SK-N-SH (cell line): ENCODE data around the gene MYO16.

Experiments used
- CTCF ChIP-seq: fragments of 200-600 bp; sonication (generic); IDR thresholded peaks from 2 replicates; pipeline ENCODE4 v1.6.1; 2017; ENCODE audit warnings: antibody characterized with exemption, mild to moderate bottlenecking, moderate library complexity
- EP300 ChIP-seq, 2 experiments: IDR thresholded peaks; 2 replicates each; pipeline versions ENCODE4 v1.4.0 to v1.6.1; 2012; ENCODE audit warnings: borderline replicate concordance in 1 of 2, low read depth in 1 of 2, low read length in 1 of 2
- FOXM1 ChIP-seq: IDR thresholded peaks from 2 replicates; pipeline ENCODE4 v1.4.0; 2012; ENCODE audit warnings: low read depth, mild to moderate bottlenecking
- POLR2AphosphoS5 ChIP-seq: IDR thresholded peaks from 2 replicates; pipeline ENCODE4 v1.6.1; 2012; ENCODE audit warnings: low read depth, low read length
- SMC3 ChIP-seq: IDR thresholded peaks from 2 replicates; pipeline ENCODE4 v1.6.1; 2012; ENCODE audit warnings: low read depth, low read length, improper control_type of control experiment
- USF2 ChIP-seq: fragments of 150-350 bp; IDR thresholded peaks from 2 replicates; pipeline ENCODE4 v1.6.1; 2017; ENCODE audit warnings: antibody characterized with exemption, low read length, low read depth, borderline replicate concordance

GRCh38 chr13:109162248-109163036 lies 533.0 kb downstream of the MYO16 start:
- TF ChIP-seq CTCF: no peak
- TF ChIP-seq EP300 (IDR thresholded peaks at IDR 0.05; ENCODE audit: borderline replicate concordance in 1 of 2, low read depth in 1 of 2, low read length in 1 of 2): no peak
- TF ChIP-seq FOXM1: no peak
- no peak for TF ChIP-seq USF2
- no peak for TF ChIP-seq POLR2AphosphoS5
- TF ChIP-seq SMC3: no peak
